WTC11 (cell line): ENCODE data around the gene NPFFR1. TPM values are rescaled to one million over a fixed set of nuclear protein-coding genes. Genes with fewer than 3 reads are reported as not detected.

Experiments used
- ATAC-seq: fragments of 200-7000 bp; cut with Tn5 transposase; 2 replicates; pipeline ENCODE4 v1.10.0; 2021; ENCODE audit warnings: mild to moderate bottlenecking, moderate library complexity
- CTCF ChIA-PET: fragments of 300-600 bp; sonication (Branson Sonifier 250); formaldehyde crosslinking; loops from one replicate; lab custom pipeline; 2021; ENCODE audit warnings: antibody characterized with exemption; lab: Charles Lee
- POLR2A ChIA-PET: fragments of 350-600 bp; sonication (Branson Sonifier 250); formaldehyde crosslinking; loops from one replicate; lab custom pipeline; 2021; ENCODE audit warnings: antibody characterized with exemption; lab: Charles Lee
- DNase-seq: peaks from one replicate; pipeline ENCODE4 v3.0.0; 2021; ENCODE audit warnings: low spot score
- H3K27ac Mint-ChIP-seq: 2 replicates; pipeline ENCODE4 v1.8.0; 2021; ENCODE audit warnings: mixed read lengths
- H3K27me3 Mint-ChIP-seq: 2 replicates; pipeline ENCODE4 v1.8.0; 2021; ENCODE audit warnings: low read depth, mild to moderate bottlenecking, moderate library complexity, mixed read lengths
- H3K36me3 Mint-ChIP-seq: 2 replicates; pipeline ENCODE4 v1.8.0; 2021; ENCODE audit warnings: mixed read lengths
- H3K4me1 Mint-ChIP-seq: 2 replicates; pipeline ENCODE4 v1.8.0; 2022; ENCODE audit warnings: mixed read lengths
- H3K4me3 Mint-ChIP-seq: 2 replicates; pipeline ENCODE4 v1.8.0; 2021; ENCODE audit warnings: mild to moderate bottlenecking, moderate library complexity, mixed read lengths
- H3K9me3 Mint-ChIP-seq: 2 replicates; pipeline ENCODE4 v1.8.0; 2021; ENCODE audit warnings: mixed read lengths
- AR ChIP-seq: fragments of 250-450 bp; sonication (Bioruptor Pico); IDR thresholded peaks from 2 replicates; pipeline ENCODE4 v1.9.0; 2021; ENCODE audit warnings: mild to moderate bottlenecking
- CBFB ChIP-seq: sonication (generic); formaldehyde crosslinking; IDR thresholded peaks from 2 replicates; pipeline ENCODE4 v1.8.1; 2022; ENCODE audit warnings: mild to moderate bottlenecking, low read depth, missing genetic modification reagents
- EMX1 ChIP-seq: fragments of 250-450 bp; sonication (Bioruptor Pico); IDR thresholded peaks from 2 replicates; pipeline ENCODE4 v1.8.0; 2021; ENCODE audit warnings: mild to moderate bottlenecking
- ESRRA ChIP-seq: sonication (generic); formaldehyde crosslinking; IDR thresholded peaks from 2 replicates; pipeline ENCODE4 v1.8.1; 2022; ENCODE audit warnings: mild to moderate bottlenecking, missing genetic modification reagents, borderline replicate concordance
- GABPB1 ChIP-seq: sonication (generic); formaldehyde crosslinking; IDR thresholded peaks from 2 replicates; pipeline ENCODE4 v1.8.1; 2023; ENCODE audit warnings: mild to moderate bottlenecking, missing genetic modification reagents
- JAZF1 ChIP-seq: fragments of 250-450 bp; sonication (Bioruptor Pico); IDR thresholded peaks from 2 replicates; pipeline ENCODE4 v1.9.0; 2021; ENCODE audit warnings: moderate library complexity, mild to moderate bottlenecking, inconsistent platforms
- MLX ChIP-seq: sonication (generic); formaldehyde crosslinking; IDR thresholded peaks from 2 replicates; pipeline ENCODE4 v1.8.1; 2023; ENCODE audit warnings: mild to moderate bottlenecking, missing genetic modification reagents, moderate library complexity
- NFE2L1 ChIP-seq: sonication (generic); formaldehyde crosslinking; IDR thresholded peaks from 2 replicates; pipeline ENCODE4 v1.8.1; 2023; ENCODE audit warnings: missing genetic modification reagents
- NR1H2 ChIP-seq: sonication (generic); formaldehyde crosslinking; IDR thresholded peaks from 2 replicates; pipeline ENCODE4 v1.9.0; 2021; ENCODE audit warnings: mild to moderate bottlenecking, moderate library complexity, missing genetic modification reagents
- ZBTB43 ChIP-seq: sonication (generic); formaldehyde crosslinking; IDR thresholded peaks from 2 replicates; pipeline ENCODE4 v1.8.1; 2023; ENCODE audit warnings: mild to moderate bottlenecking, missing genetic modification reagents
- ZNF121 ChIP-seq: sonication (generic); formaldehyde crosslinking; IDR thresholded peaks from 2 replicates; pipeline ENCODE4 v1.8.0; 2023; ENCODE audit warnings: missing genetic modification reagents
- ZNF138 ChIP-seq: sonication (generic); formaldehyde crosslinking; conservative IDR thresholded peaks from 2 replicates; pipeline ENCODE4 v1.8.1; 2022; ENCODE audit warnings: mild to moderate bottlenecking, moderate library complexity, missing genetic modification reagents
- ZNF219 ChIP-seq: sonication (generic); formaldehyde crosslinking; IDR thresholded peaks from 2 replicates; pipeline ENCODE4 v1.8.0; 2023; ENCODE audit warnings: missing genetic modification reagents, mild to moderate bottlenecking, borderline replicate concordance
- total RNA-seq: library from RNA; stranded (reverse); gene quantifications from 3 replicates; pipeline ENCODE4 v1.2.3, GENCODE V29; 2021
- TF ChIP-seq, protein P1 (sequence below): sonication (generic); formaldehyde crosslinking; IDR thresholded peaks from 2 replicates; pipeline ENCODE4 v1.8.0; 2022; ENCODE audit warnings: mild to moderate bottlenecking, missing genetic modification reagents
- TF ChIP-seq, protein P2 (sequence below): fragments of 250-450 bp; sonication (Bioruptor Pico); IDR thresholded peaks from 2 replicates; pipeline ENCODE4 v1.9.0; 2021; ENCODE audit warnings: mild to moderate bottlenecking, borderline replicate concordance
- TF ChIP-seq, protein P3 (sequence below): sonication (generic); formaldehyde crosslinking; IDR thresholded peaks from 2 replicates; pipeline ENCODE4 v1.8.0; 2023; ENCODE audit warnings: missing genetic modification reagents, mild to moderate bottlenecking, borderline replicate concordance

Gene NPFFR1
- total RNA-seq, 1 experiment from 2014 or later: 0.04 TPM

DNA sequence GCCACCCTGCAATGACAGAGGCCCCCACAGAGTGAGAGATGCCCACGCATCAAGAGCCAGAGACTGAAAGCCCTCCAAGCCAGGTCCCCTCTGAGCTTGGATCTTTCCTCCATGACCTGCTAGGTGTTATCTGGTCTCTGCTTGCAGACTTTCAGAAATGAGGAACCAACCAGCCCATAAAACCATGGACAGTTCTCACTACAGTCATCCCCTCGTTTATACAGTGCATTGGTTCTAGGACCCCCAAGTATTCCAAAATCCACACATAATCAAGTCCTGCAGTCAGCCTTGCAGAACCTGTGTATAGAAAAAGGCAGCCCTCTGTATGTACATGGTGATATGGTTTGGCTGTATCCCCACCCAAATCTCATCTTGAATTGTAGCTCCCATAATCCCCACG, 23.1 kb downstream of the NPFFR1 start (continued):
- TF ChIP-seq AR (CRISPR knock-in tag): no peak
- TF ChIP-seq MLX (CRISPR knock-in tag): no peak
- TF ChIP-seq NFE2L1 (CRISPR knock-in tag): no peak

DNA sequence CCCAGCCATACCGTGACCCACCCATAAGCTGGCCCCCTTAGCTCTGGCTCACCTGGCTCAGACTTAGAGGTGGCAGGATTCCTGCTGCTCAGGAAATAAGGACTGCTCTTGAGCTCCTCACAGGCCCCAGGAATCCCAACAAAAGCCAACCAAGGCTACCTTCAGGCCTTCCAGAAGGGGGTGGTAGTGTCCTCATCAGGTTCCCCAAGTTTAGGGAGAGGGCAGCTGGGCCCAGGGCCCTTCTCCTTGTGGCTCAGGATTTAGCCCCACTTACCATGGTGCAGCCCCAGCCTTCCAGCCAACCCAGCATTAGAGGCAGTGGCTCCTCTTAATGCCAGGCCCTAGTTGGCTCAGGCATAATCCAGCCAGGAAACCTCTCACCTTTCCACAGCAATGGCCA, 23.5 kb downstream of the NPFFR1 start:
- Mint-ChIP-seq H3K27ac (no peak overlapping the region), H3K9me3 (peaks cover 18% of the 10 kb centered on the region), H3K36me3 (no peaks in the 10 kb centered on the region), H3K4me3 (no peak overlapping the region), H3K4me1 (no peaks in the 10 kb centered on the region; the same call in 1 of the 2 replicates), H3K27me3 (peaks cover 3% of the 10 kb centered on the region)
- TF ChIP-seq EMX1 (CRISPR knock-in tag) (no peak), NR1H2 (CRISPR knock-in tag) (no peak), CBFB (CRISPR knock-in tag) (no peak), JAZF1 (CRISPR knock-in tag) (no peak), ZNF138 (CRISPR knock-in tag) (no peak), GABPB1 (CRISPR knock-in tag) (no peak), ZBTB43 (CRISPR knock-in tag) (no peak), ESRRA (no peak), ZNF121 (CRISPR knock-in tag) (no peak)
- TF ChIP-seq, protein P1, sequence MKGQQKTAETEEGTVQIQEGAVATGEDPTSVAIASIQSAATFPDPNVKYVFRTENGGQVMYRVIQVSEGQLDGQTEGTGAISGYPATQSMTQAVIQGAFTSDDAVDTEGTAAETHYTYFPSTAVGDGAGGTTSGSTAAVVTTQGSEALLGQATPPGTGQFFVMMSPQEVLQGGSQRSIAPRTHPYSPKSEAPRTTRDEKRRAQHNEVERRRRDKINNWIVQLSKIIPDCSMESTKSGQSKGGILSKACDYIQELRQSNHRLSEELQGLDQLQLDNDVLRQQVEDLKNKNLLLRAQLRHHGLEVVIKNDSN (CRISPR knock-in tag): no peak
- TF ChIP-seq, protein P2, sequence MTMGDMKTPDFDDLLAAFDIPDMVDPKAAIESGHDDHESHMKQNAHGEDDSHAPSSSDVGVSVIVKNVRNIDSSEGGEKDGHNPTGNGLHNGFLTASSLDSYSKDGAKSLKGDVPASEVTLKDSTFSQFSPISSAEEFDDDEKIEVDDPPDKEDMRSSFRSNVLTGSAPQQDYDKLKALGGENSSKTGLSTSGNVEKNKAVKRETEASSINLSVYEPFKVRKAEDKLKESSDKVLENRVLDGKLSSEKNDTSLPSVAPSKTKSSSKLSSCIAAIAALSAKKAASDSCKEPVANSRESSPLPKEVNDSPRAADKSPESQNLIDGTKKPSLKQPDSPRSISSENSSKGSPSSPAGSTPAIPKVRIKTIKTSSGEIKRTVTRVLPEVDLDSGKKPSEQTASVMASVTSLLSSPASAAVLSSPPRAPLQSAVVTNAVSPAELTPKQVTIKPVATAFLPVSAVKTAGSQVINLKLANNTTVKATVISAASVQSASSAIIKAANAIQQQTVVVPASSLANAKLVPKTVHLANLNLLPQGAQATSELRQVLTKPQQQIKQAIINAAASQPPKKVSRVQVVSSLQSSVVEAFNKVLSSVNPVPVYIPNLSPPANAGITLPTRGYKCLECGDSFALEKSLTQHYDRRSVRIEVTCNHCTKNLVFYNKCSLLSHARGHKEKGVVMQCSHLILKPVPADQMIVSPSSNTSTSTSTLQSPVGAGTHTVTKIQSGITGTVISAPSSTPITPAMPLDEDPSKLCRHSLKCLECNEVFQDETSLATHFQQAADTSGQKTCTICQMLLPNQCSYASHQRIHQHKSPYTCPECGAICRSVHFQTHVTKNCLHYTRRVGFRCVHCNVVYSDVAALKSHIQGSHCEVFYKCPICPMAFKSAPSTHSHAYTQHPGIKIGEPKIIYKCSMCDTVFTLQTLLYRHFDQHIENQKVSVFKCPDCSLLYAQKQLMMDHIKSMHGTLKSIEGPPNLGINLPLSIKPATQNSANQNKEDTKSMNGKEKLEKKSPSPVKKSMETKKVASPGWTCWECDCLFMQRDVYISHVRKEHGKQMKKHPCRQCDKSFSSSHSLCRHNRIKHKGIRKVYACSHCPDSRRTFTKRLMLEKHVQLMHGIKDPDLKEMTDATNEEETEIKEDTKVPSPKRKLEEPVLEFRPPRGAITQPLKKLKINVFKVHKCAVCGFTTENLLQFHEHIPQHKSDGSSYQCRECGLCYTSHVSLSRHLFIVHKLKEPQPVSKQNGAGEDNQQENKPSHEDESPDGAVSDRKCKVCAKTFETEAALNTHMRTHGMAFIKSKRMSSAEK (CRISPR knock-in tag): no peak
- DNase-seq: peak; percentile 25
- peak; percentile 57 for ATAC-seq
- ChIA-PET CTCF (interaction anchor here (0.6 to 3.8 kb wide), 25 partner anchors 8 to 127 kb away, joined by 3 to 35 read pairs (median 4); partner anchors contain the start of genes PPA1, SAR1A and TYSND1), POLR2A (interaction anchor here (1.1 kb wide), 1 partner anchor 27 kb away, joined by 3 read pairs; no protein-coding TSS in a partner anchor)

- Mint-ChIP-seq H3K27ac (no peak overlapping the region), H3K27me3 (peaks cover 6% of the 10 kb centered on the region), H3K9me3 (peaks cover 18% of the 10 kb centered on the region), H3K4me3 (no peak overlapping the region), H3K36me3 (no peaks in the 10 kb centered on the region), H3K4me1 (0 out of 2 replicates have a peak, but pooled peaks cover 5% of the 10 kb centered on the region)
- POLR2A ChIA-PET: interaction anchor here (0.6 kb wide), 1 partner anchor 562 kb away, joined by 3 read pairs; no protein-coding TSS in a partner anchor
- DNase-seq (no peak), ATAC-seq (no peak)
- CTCF ChIA-PET: interaction anchor here (0.7 to 3.8 kb wide), 2 partner anchors 106 to 131 kb away, joined by 3 to 35 read pairs; no protein-coding TSS in a partner anchor
- TF ChIP-seq, protein P3, sequence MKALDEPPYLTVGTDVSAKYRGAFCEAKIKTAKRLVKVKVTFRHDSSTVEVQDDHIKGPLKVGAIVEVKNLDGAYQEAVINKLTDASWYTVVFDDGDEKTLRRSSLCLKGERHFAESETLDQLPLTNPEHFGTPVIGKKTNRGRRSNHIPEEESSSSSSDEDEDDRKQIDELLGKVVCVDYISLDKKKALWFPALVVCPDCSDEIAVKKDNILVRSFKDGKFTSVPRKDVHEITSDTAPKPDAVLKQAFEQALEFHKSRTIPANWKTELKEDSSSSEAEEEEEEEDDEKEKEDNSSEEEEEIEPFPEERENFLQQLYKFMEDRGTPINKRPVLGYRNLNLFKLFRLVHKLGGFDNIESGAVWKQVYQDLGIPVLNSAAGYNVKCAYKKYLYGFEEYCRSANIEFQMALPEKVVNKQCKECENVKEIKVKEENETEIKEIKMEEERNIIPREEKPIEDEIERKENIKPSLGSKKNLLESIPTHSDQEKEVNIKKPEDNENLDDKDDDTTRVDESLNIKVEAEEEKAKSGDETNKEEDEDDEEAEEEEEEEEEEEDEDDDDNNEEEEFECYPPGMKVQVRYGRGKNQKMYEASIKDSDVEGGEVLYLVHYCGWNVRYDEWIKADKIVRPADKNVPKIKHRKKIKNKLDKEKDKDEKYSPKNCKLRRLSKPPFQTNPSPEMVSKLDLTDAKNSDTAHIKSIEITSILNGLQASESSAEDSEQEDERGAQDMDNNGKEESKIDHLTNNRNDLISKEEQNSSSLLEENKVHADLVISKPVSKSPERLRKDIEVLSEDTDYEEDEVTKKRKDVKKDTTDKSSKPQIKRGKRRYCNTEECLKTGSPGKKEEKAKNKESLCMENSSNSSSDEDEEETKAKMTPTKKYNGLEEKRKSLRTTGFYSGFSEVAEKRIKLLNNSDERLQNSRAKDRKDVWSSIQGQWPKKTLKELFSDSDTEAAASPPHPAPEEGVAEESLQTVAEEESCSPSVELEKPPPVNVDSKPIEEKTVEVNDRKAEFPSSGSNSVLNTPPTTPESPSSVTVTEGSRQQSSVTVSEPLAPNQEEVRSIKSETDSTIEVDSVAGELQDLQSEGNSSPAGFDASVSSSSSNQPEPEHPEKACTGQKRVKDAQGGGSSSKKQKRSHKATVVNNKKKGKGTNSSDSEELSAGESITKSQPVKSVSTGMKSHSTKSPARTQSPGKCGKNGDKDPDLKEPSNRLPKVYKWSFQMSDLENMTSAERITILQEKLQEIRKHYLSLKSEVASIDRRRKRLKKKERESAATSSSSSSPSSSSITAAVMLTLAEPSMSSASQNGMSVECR (CRISPR knock-in tag): no peak
- no peak for TF ChIP-seq ZNF219
Observed at GRCh38 chr10:70258216-70258615, 25.6 kb downstream of the NPFFR1 start.
